ENCODE measurements around the gene FEN1.

The FEN1 gene

DNA sequence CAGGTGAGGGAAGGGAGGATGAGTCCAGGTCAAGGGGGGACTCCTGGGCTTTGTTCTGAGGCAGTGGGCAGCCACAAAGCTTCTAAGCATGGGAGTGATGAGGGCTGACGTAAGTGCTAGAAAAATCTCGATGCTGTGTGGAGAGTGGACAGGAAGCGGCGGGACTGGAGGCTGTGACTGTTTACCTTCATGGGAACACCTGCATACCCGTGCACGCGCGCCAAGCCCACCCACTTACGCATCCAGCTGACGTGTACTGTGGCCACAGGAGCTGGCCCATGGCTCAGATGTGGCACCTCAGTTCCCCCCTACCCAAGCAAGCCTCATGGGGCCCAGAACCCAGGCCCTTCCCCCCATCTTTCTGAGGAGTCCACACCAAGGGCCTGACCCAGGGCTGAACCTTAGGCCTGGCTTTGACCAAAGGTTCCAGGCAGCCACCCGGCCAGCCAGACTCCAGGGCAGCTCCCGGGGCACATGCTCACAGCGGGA is 26.3 kb upstream of the FEN1 start:
- H3K4me1 Mint-ChIP-seq (ENCODE audit: low read depth): no peaks in the 10 kb centered on the region
- no peak for DNase-seq
- H3K9me3 Mint-ChIP-seq: no peaks in the 10 kb centered on the region
- H3K4me3 Mint-ChIP-seq: no peak overlapping the region
- H3K36me3 Mint-ChIP-seq (ENCODE audit: low read depth): no peaks in the 10 kb centered on the region
- H3K27me3 Mint-ChIP-seq: no peaks in the 10 kb centered on the region
- no peak overlapping the region for H3K27ac Mint-ChIP-seq

DNA sequence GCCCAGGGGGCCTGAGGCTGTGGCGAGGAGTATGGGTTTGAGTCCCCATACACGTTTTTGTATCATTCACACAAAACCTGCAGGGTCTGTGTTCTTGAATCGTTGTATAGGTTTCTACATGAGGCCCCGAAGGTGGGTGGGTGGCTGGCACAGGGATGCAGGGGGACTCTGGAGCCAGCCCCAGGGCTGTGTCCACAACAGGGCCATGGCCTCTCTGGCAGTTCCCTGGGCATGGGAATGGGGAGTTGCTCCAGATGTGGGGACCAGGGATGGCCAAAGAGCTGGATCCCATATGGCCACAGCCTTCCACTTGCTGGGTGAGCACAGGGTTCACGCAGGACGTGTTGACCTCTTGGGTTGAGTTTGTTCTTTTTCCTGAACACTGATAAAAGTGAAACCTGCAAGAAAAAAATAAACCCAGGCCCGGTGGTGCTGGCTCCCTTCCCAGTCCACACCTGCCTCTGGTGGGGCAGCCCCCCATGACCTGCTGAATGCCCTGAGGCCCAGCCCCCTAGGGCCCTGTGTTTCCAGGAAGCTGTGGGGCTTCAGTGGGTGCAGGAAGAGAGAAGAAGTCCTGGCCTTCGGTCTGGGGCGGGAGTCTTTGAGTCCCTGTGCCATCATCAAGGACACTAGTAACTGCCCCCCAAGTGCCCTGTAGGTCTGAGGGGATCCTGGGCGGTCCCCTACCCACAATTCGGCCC is 24.2 kb upstream of the FEN1 start:
- H3K27ac Mint-ChIP-seq: no peak overlapping the region
- no peaks in the 10 kb centered on the region for H3K9me3 Mint-ChIP-seq
- no peak overlapping the region for H3K4me3 Mint-ChIP-seq
- no peaks in the 10 kb centered on the region for H3K36me3 Mint-ChIP-seq (ENCODE audit: low read depth)
- DNase-seq: no peak
- H3K27me3 Mint-ChIP-seq: no peaks in the 10 kb centered on the region
- peaks cover 3% of the 10 kb centered on the region for H3K4me1 Mint-ChIP-seq (ENCODE audit: low read depth)

GRCh38 chr11:61769169-61769920 is 23.4 kb upstream of the FEN1 start:
- H3K27ac Mint-ChIP-seq: no peak overlapping the region
- H3K9me3 Mint-ChIP-seq: no peaks in the 10 kb centered on the region
- DNase-seq: no peak
- H3K36me3 Mint-ChIP-seq (ENCODE audit: low read depth): no peaks in the 10 kb centered on the region
- no peaks in the 10 kb centered on the region for H3K27me3 Mint-ChIP-seq
- H3K4me3 Mint-ChIP-seq: no peak overlapping the region
- peaks cover 3% of the 10 kb centered on the region for H3K4me1 Mint-ChIP-seq (ENCODE audit: low read depth)

- no peak overlapping the region for H3K27ac Mint-ChIP-seq
- H3K27me3 Mint-ChIP-seq: no peaks in the 10 kb centered on the region
- H3K36me3 Mint-ChIP-seq (ENCODE audit: low read depth): no peaks in the 10 kb centered on the region
- H3K4me1 Mint-ChIP-seq (ENCODE audit: low read depth): peaks cover 3% of the 10 kb centered on the region
- no peak overlapping the region for H3K4me3 Mint-ChIP-seq
- no peak for DNase-seq
- no peaks in the 10 kb centered on the region for H3K9me3 Mint-ChIP-seq
Observed at GRCh38 chr11:61769946-61770683, 22.6 kb upstream of the FEN1 start.

- Mint-ChIP-seq H3K36me3 (ENCODE audit: low read depth) (no peaks in the 10 kb centered on the region), H3K4me1 (ENCODE audit: low read depth) (peaks cover 3% of the 10 kb centered on the region), H3K9me3 (no peaks in the 10 kb centered on the region), H3K27me3 (no peaks in the 10 kb centered on the region), H3K4me3 (no peak overlapping the region), H3K27ac (no peak overlapping the region)
- DNase-seq: no peak
Observed at GRCh38 chr11:61771195-61771894, 21.4 kb upstream of the FEN1 start.

GRCh38 chr11:61771985-61772455 is 20.7 kb upstream of the FEN1 start:
- no peaks in the 10 kb centered on the region for H3K36me3 Mint-ChIP-seq (ENCODE audit: low read depth)

DNA sequence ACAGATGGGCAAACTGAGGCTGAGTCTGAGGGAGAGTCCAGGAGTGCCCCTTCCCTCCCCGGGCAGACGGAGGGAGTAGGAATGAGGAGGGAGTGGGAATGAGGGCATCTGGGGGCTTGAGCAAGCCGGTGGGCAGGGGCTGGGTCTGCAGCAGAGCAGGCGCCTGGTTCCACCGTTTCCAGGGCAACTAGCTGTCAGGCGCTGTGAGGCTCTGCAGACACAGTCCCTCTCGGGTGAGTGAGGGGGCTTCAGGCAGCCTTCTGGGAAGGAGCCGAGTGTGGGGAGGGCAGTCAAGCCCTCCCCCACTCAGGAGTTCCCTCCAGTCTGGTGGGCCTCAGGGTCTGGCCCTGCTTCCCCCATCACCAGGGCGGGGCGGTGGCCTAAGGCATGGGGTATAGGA is 19.4 kb upstream of the FEN1 start:
- H3K27ac Mint-ChIP-seq: no peak overlapping the region
- no peak overlapping the region for H3K4me3 Mint-ChIP-seq
- peaks cover 7% of the 10 kb centered on the region for H3K27me3 Mint-ChIP-seq
- H3K9me3 Mint-ChIP-seq: no peaks in the 10 kb centered on the region
- H3K4me1 Mint-ChIP-seq (ENCODE audit: low read depth): peaks cover 18% of the 10 kb centered on the region
- H3K36me3 Mint-ChIP-seq (ENCODE audit: low read depth): no peaks in the 10 kb centered on the region
- no peak for DNase-seq

More at GRCh38 chr11:61771985-61772455, 20.7 kb upstream of the FEN1 start:
- Mint-ChIP-seq H3K27ac (no peak overlapping the region), H3K27me3 (peaks cover 3% of the 10 kb centered on the region), H3K4me3 (no peak overlapping the region), H3K4me1 (ENCODE audit: low read depth) (peaks cover 9% of the 10 kb centered on the region), H3K9me3 (no peaks in the 10 kb centered on the region)
- no peak for DNase-seq

GRCh38 chr11:61773809-61774208 is 18.9 kb upstream of the FEN1 start:
- peaks cover 7% of the 10 kb centered on the region for H3K27me3 Mint-ChIP-seq
- H3K36me3 Mint-ChIP-seq (ENCODE audit: low read depth): no peaks in the 10 kb centered on the region
- no peak for DNase-seq

DNA sequence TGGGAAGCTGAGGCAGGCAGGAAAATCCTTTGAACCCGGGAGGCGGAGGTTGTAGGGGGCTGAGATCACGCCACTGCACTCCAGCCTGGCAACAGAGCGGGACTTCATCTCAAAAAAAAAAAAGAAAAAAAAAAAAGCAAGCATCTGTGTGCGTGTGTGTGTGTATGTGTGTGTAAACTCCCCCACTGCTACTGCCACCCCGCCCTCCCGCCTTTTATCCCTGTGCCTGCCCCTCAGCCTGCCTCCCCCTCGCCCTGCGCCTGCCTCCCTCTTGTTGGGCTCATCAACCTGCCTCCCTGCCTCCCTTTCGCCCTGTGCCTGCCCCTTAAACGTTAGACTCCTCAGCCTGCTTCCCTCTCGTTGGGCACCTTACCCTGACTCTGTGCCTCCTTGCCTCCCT is 18.3 kb upstream of the FEN1 start:
- H3K36me3 Mint-ChIP-seq (ENCODE audit: low read depth): no peaks in the 10 kb centered on the region
- H3K27ac Mint-ChIP-seq: no peak overlapping the region

More at GRCh38 chr11:61773809-61774208, 18.9 kb upstream of the FEN1 start:
- Mint-ChIP-seq H3K4me3 (no peak overlapping the region), H3K4me1 (ENCODE audit: low read depth) (peaks cover 19% of the 10 kb centered on the region), H3K27ac (no peak overlapping the region), H3K9me3 (no peaks in the 10 kb centered on the region)

GRCh38 chr11:61775106-61775505 is 17.6 kb upstream of the FEN1 start:
- DNase-seq: no peak
- H3K4me3 Mint-ChIP-seq: no peak overlapping the region
- no peak overlapping the region for H3K27ac Mint-ChIP-seq
- no peaks in the 10 kb centered on the region for H3K36me3 Mint-ChIP-seq (ENCODE audit: low read depth)
- H3K4me1 Mint-ChIP-seq (ENCODE audit: low read depth): peaks cover 19% of the 10 kb centered on the region
- H3K27me3 Mint-ChIP-seq: peaks cover 7% of the 10 kb centered on the region
- H3K9me3 Mint-ChIP-seq: no peaks in the 10 kb centered on the region

More for the DNA sequence above, 18.3 kb upstream of the FEN1 start:
- peaks cover 7% of the 10 kb centered on the region for H3K27me3 Mint-ChIP-seq
- H3K4me1 Mint-ChIP-seq (ENCODE audit: low read depth): peaks cover 19% of the 10 kb centered on the region
- H3K9me3 Mint-ChIP-seq: no peaks in the 10 kb centered on the region
- no peak overlapping the region for H3K4me3 Mint-ChIP-seq
- DNase-seq: no peak

- DNase-seq: no peak
- Mint-ChIP-seq H3K27ac (no peak overlapping the region), H3K27me3 (peaks cover 7% of the 10 kb centered on the region), H3K4me1 (ENCODE audit: low read depth) (peaks cover 19% of the 10 kb centered on the region), H3K36me3 (ENCODE audit: low read depth) (no peaks in the 10 kb centered on the region), H3K9me3 (no peaks in the 10 kb centered on the region), H3K4me3 (no peak overlapping the region)
Observed at GRCh38 chr11:61775606-61776554, 16.8 kb upstream of the FEN1 start.

GRCh38 chr11:61776561-61777075 is 16.1 kb upstream of the FEN1 start:
- peak; percentile 76 for DNase-seq
- Mint-ChIP-seq H3K36me3 (ENCODE audit: low read depth) (no peaks in the 10 kb centered on the region), H3K4me3 (no peak overlapping the region), H3K4me1 (ENCODE audit: low read depth) (peaks cover 19% of the 10 kb centered on the region), H3K27ac (no peak overlapping the region), H3K9me3 (no peaks in the 10 kb centered on the region), H3K27me3 (peaks cover 7% of the 10 kb centered on the region)
